HG03442 (cell line): ENCODE results near the gene C21orf58.

Experiments
- ATAC-seq: cut with Tn5 transposase; IDR thresholded peaks from one replicate; pipeline ENCODE4 v1.9.1; 2021; ENCODE audit warnings: mild to moderate bottlenecking, moderate library complexity; ENCODE audit not compliant: unreplicated experiment

C21orf58 gene

DNA sequence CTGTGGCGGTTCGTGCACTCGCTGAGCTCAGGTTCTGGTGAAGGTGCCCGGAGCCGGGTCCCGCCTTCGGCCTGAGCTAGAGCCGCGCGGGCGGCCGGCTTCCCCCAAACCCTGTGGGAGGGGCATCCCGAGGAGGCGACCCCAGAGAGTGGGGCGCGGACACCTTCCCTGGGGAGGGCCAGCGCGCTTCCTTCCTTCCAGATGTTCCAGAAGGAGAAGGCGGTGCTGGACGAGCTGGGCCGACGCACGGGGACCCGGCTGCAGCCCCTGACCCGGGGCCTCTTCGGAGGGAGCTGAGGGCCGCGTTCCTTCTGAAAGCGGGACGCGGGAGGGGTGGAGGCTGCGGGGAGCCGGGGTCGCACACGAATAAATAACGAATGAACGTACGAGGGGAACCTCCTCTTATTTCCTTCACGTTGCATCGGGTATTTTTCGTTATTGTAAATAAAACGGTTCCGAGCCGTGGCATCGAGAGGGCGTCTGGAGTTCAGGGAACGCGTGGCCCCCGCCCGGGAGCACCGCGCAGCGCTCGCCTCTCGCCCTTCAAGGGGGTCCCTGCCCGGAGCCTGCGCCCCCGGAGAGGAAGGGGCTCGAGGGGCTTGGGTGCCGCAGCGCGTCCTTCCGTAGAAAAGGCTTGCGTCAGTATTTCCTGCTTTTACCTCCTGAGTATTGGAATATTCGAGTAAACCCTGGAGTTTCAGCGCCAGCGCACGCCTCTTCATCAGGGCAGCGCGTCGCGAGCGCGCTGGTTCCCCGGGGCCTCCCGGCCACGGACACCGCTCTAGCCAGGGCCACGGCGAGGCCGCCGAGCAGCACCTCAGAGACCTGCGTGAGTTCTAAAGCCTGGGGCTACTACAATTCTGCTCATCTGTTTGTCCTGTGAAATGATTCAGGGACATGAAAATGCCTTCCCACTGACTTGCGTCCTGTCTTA lies 26.1 kb downstream of the C21orf58 start:
- no peak for ATAC-seq

DNA sequence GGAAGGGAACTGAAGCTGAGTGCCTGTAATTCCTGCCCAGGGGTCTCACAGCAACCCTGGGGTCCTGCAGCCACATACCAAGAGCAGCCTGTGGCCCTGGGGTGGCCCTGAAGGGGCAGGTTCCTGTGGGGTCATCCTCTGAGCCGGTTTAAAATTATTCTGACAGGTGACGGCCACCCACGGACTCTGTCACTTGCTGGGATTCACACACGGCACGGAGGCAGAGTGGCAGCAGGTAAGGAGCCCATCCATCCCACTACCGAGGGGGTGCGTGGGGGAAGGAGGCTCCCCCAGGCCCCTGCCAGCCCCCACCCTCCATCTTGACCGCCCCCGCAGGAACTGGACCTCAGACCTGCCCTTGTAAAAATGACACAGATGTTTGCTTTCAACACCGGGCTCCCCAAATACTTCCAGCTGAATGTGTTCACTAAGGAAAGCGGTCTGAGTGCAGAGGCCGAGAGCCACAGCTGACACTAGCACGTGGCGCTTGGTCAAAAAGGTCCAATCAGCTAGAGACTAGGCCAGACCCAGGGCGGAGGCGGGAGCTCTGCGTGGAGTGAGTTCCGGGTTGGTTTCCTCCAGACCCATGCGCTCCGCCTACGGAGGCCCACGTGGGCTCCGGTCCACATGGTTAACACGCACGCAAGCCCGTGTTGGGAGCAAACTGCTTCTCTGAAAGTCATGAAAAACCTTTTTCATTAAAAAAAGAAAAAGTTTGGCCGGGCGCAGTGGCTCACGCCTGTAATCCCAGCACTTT lies 27.5 kb downstream of the C21orf58 start:
- peak; percentile 75 for ATAC-seq

DNA sequence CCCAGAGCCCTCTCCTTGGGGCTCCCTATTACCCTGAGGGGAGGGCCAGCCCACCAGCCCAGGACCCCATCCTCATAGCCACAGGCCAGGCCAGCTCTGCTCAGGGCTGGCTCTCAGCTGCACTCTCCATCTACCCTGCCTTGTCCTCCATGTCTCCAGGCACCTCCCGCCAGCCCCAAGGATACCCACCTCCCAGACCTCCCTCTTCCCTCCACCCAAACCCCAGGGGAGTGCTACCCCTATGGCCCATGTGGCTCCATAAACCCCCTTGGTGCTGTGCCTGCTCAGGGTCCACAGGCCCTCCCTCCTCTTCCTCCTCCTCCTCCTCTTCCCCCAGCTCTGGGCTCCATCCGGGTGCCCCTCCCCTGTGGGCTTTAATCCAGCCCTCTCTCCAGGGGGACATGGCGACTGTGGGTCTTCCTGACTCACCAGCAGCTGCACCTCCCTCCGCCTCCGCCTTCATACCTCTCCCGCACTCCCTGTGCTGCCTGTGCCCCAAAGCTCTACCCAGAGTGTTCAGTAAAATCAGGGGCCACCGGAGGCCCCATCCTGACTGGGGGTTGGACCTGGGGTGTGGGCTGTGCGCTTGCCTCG lies 28.4 kb downstream of the C21orf58 start:
- ATAC-seq = no peak

DNA sequence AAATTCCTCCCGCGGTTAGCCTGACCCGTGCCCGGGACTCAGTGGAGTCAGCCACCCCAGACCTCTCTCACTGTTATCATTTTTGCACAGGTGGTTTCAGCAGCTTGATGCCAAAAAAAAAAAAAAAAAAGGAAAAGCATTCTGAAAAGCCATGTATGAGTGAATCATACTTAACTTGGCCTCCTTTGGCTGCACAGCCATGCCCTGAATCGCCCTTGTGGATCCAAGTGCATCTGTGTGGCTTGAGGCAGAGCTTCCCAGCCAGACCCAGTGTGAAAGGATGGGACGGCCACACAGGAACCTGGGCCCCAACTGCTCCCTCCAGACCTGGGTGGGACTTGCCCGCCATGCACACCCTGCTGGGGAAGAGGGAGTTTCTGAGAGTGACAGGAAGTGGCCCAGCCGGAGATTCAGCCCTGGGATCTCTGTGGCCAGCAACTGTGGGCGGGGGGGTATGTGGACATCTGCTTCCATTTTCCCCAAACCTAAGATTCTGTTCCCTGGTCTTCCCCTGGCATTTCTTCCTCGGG lies 29.0 kb downstream of the C21orf58 start:
- ATAC-seq = no peak

DNA sequence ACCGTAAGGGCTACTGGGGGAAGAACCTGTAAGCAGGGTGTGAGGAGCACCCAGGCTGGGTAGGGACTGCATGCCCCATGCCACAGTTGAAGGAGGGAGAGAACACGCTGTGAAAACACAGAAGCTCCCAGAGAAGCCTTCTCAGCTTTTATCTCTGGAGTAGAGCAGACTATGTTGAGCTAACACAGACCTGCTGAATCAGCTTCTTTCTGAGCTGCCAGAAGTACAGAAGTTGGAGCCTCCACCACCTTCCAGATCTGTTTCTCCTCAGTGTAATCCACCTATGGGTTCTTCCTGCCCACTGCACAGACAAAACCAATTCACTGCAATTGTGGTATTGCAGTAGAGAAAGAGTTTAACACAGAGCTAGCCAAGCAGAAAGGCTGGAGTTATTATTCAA lies 32.1 kb downstream of the C21orf58 start:
- no peak for ATAC-seq

DNA sequence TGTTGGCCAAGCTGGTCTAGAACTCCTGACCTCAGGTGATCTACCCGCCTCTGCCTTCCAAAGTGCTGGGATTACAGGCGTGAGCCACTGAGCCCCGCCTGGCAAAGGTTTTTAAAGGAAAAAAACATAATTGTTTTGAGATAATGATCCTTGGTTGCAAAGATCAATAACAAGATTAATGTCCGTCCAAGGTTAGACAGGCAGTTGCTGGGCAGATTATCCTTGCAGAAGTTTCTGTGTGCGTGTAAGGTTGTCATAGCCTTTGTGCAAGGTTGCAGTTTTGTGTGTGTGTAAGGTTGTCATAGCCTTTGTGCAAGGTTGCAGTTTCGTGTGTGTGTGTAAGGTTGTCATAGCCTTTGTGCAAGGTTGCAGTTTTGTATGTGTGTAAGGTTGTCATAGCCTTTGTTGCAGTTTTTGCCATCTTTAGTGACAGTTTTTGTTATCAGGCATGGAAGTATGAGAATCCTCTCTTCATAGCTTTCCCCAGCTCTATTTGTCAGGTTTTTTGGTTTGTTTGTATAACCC lies 34.0 kb downstream of the C21orf58 start:
- ATAC-seq = no peak

DNA sequence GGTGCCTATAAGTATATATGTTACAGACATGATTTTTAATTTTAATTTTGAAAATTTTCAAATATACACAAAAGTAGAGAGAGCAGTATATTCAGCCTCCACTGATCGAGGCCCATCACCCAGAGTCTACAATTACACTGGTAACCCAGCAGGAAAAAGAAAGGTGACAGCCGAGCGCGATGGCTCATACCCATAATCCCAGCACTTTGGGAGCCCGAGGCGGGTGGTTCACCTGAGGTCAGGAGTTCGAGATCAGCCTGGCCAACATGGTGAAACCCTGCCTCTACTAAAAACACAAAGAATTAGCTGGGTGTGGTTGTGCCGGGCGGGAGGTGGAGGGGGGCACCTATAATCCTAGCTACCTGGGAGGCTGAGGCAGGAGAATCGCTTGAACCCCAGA lies 36.1 kb downstream of the C21orf58 start:
- no peak for ATAC-seq

DNA sequence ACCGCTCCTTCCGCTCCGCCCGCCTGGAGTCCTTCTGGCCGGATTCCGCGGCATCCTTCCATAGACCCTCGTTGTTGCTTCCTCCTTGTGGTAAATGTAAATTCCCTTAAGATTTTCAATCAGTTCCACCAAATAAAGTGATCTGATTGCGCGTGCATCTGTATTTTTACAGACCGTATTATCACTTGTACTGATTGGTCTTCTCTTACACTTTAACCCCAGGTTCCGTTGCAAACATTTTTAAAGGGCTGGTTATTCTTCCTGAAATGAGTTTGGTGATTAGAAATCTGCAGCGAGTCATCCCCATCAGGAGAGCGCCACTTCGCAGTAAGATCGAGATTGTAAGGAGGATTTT lies 37.0 kb downstream of the C21orf58 start:
- no peak for ATAC-seq

DNA sequence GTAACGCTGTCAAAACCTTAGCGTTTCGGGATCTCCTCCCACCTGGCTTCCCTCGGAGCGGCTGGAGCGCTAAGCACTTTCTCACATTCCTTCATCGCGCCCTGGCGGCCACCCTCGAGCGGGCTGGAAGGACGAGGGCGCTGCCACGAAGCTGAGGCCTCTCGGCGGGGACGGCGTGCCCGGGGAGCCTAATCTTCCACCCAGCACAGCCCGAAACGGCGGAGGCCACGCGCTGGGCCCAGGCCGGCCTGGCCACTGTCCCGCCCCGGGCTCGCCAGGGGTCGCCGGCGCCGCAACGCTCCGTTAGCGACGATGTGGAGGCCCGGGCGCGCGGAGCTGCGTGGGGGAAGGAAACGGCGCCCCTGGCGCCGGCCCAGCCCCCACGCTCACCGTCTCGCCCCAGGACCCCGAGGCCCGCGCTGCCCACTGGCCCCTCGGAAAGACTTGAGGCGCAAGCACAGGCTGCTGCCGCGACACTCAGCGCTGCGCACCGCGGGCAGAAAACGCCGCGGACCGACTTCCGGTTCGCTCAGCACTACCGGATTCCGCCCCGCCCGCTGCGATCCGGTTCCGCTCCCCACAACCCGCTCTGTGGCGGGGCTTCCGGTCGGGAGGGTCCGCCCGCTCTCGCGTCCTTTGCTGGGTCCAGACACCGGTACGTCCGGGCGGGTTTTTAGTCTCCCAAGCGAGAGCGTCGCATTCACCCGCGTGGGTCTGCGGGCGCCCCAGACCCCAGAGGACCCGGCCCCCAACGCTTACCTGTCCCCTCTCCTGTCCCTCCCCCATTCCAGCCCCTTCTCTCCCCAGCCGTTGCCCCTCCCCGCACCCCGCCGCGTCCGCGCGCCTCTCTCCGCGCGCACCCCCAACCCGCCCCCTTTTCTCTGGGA lies 37.7 kb downstream of the C21orf58 start, which contains the start of gene YBEY:
Gene YBEY, plus strand, starts transcription at position 582 of the 887 bp plus-strand sequence. CDS start 572 bp downstream, outside the sequence.
- ATAC-seq = peak; percentile 82

DNA sequence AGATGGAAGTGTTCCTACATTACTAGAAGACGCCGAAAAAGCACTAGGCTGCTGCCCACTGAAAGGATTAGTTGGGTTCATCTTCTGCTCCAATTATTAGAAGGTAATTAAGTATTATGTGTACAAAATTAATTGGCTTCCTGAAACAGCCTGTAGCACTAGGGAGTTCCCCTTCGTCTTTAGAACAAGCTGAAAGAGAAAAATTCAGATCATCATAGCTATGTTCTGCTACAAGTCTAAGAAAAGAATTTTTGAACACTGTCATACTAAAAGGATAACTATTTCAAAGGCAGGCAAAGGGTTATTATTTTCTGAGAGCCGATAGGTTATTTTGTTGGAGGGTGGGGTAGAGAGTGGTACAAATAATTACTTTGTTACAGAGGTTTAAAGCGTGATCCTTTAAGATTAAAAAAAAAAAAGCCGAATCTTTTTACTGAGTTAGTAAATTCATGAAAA lies 38.4 kb downstream of the C21orf58 start, which contains the start of gene MCM3AP:
Gene MCM3AP, minus strand, starts transcription at position 406 of the 456 bp plus-strand sequence. Its CDS starts 325 bp downstream, at position 81.
- no peak for ATAC-seq

DNA sequence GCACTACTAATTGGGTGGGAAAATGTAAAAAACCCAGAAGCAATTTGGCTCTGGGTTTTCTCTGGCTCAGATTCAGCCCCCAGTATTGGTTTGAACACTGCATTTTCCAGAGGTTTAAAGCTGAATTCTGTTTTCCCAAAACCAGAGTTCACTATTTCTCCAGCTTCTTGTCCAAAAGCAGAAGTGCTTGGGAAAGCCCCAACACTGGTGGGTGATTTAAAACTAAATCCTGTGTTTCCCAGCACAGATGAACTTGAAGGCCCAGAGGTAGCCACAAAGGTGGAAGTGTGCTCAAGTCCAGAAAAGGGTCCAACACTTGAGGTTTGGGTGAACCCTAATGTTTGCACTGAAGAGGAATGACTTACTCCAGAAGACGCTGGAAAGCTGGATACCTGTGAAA lies 38.9 kb downstream of the C21orf58 start:
- ATAC-seq = no peak

DNA sequence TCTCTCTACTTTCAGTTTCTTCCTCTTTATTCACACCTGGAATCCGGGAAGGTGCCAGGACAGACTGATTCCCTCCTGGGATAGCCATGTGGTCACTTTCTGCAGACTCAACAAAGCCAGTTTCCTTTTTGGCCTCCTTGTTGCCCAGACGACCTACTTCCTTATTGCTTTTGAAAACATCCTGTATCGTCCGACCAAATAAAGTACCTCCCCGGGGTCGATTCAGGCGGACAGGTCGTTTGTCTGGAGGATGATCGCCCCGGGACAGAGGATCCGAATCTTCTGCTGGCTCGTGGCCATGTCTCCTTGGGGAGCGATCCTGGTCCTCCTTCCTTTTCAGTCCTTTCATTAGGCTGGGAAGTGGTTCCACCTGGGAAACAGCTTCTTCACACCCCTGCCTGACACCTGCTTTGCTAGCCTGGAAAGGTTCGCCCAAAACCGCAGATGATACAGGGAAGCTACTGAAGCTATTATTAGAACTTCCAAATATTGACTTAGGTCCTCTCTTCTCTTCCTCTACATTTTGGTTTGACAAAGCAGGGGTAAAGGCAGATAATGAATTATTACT lies 39.5 kb downstream of the C21orf58 start:
- no peak for ATAC-seq

DNA sequence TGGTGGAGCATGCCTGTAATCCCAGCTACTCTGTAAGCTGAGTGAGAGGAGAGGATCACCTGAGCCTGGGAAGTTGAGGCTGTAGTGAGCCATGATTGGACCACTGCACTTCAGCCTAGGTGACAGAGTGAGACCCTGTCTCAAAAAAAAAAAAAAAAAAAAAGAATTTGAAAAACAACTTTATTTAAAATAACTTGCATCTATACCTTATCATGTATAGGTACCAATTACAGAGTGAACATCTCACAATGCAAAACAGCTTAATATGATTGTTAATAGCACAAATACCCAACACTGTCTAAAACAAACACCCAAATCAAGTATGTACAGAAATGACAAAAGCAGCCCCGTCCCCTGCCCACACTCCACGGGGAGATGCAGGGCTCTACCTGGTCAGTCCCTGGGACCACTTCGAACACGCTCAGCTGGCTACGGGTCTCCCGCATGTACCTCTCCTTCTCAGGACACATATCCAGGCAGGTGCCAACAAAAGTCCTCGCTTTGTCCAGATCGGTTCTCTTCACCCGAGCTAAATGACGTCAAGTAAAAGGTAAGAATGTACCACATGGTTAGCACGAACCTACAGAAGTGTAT lies 48.8 kb downstream of the C21orf58 start:
- no peak for ATAC-seq

DNA sequence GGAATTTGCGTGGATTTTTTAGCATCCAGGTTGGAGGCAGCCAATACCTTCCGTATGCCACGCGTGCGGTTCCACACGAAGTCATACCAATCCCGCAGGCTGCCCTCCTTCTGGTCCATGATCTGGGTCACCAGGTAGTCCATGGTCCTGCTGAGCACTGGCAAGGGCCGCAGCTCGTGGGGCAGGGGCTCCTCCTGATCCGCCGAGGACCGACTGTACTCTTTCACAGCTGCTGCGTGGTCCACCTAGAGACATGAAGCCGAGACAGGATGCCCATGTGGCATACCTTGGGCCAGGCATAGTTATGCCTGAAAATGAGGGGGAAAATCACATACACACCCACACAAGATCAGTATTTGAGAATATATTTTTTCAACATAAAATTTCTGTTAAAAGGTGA lies 50.3 kb downstream of the C21orf58 start:
- no peak for ATAC-seq

DNA sequence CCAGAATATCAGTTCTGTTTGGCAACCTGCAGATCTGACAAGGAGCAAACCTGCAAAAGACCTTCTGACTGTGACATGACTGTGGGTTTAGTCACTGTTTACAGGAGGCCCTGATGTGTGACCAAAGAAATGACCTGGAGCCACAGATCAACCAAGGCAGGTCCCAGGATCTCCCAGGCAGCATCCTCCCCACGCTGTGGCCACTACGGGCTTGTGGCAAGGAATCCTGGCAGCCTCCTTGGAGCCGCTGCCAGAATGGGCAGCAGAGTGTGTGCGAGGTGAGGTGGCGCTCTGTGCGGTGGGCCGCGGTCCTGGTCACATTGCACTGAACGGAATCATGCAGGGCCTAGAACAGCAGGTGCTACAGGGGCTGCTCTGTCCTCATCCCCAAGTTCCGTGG lies 54.2 kb downstream of the C21orf58 start:
- no peak for ATAC-seq

DNA sequence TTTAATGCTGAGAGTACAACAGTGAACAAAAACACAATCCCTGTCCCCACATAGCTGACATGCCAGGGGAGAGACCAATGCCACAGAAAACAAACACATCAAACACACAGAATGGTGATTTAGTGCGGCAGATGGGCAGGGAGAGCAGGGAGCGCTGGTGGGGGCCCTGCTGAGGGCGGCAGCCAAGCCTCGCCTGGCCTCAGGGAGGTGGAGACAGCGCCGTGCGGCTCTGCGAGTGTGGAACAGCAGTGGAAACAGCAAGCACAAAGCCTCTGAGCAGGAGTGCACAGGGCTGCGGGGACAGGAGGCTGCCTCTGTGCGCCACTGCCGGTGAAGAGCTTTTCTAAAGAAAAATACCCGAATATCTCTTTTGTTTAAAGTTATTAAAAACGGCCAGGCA lies 55.3 kb downstream of the C21orf58 start:
- no peak for ATAC-seq

DNA sequence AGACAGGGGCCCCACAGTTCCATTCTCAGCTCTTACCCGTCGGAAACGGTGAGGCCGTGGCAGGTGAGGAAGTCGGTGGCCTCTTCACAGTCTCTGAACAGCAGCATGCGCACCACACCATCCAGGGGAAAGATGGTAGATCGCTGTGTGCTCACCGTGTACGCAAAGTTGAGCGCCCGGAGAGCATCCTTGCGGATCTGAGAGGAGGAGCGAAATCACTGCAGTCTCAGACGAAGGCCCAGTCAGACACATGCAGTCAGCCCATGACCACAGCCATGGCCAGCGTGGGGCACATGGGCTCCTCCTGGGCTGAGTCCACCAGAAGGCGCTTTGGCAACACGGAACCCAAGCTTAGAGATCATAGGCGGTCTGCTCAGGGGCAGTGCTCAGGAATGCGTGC lies 56.7 kb downstream of the C21orf58 start:
- no peak for ATAC-seq

DNA sequence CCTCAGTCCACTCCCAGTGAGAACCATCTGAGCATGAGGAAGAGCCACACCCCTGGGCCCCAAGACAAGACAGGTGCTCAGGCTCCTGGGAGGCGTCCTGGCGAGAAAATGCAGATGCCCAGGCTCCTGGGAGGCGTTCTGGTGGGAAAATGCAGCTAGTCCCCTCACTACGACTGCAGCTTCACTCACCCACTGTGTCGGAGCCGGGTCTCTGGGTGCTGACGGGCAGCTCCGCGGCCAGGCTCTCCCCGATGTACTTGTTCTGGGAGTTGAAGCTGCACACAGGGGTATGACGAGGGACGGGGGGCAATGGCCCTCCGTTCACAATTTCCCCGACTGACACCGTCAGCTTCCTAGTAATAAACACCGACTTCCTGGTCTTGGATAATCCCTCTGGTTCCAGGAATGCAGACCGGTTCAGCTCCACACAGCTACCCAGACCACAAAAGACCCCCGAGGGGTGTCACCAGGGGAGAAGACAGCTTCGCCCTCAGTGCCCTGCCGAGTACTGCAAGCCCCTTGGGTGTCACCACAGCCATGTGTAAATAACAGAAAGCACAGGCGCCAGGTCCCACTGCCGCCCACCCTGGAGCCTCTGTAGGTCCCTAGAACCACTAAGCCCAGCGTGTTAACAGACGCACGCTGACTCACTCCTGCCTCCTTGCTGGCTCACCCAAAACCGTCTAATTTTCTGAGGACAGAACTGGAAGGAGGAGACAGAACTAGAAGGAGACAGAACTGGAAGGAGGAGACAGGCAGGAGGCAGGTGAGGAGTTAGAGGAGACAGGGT lies 57.7 kb downstream of the C21orf58 start:
- no peak for ATAC-seq
